ENCODE data around the gene KIRREL3.
A peak's percentile ranks its signal among the peaks of the same experiment; 100 is the strongest.
"Not testable (repeated sequence)": the region's sequence is repeated elsewhere in the genome, so short reads cannot be mapped to it uniquely, and the experiment has no call there.

Gene KIRREL3

DNA sequence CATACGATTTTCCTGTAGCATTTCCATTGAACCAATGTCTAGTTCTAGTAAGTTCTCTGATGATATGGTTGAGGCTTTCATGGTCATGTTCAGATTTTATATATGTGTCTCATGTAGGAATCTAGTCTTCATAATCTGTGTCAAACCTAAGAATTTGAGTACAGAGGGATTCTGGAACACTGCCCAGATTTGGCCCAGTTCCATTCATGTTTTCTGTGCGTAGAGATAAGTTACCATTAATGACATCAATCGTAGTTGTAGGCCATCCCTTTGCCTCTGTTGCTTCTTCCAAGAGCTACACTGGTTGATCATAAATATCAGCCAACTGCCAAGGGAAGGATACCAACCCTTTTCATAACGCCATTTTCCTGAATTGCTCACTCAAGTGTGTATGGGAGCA lies 621.8 kb downstream of the KIRREL3 start:
- H3K36me3 ChIP-seq (replicated peaks), result no peaks in the 10 kb centered on the region
- no peak for DNase-seq (ENCODE audit: low spot score in 2 of 2)
- H3K27me3 ChIP-seq (ENCODE audit: low read depth), result no peaks in the 10 kb centered on the region
- H3K9me3 ChIP-seq, result no peaks in the 10 kb centered on the region
- in situ Hi-C loops (cut with MboI; ENCODE audit: low sequenced_read_pairs), result no loop called here
- H3K4me1 ChIP-seq, result peaks cover 5% of the 10 kb centered on the region; the same call in 1 of the 2 replicates
- no peak overlapping the region for H3K4me3 ChIP-seq

DNA sequence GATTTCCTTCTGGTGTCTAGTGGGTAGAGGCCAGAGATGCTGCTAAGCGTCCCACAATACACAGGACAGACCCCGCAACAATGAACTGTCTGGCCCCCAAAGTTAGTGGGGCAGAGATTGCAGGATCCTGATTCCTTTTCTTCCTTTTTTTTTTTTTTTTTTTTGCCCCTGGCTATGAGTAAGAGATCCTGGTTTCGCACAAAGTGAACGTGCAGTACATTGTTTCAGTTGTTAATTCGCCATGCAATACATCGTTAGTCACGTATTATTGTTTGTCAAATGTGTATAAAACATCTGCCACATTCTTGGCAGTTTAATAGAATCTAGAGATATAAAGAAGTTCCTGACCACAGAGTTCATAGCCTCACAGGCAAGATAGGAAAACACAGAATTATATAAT lies 624.8 kb downstream of the KIRREL3 start:
- Histone ChIP-seq H3K36me3 (replicated peaks) (no peaks in the 10 kb centered on the region), H3K4me1 (peaks cover 5% of the 10 kb centered on the region; the same call in 1 of the 2 replicates), H3K27me3 (ENCODE audit: low read depth) (no peaks in the 10 kb centered on the region), H3K4me3 (no peak overlapping the region), H3K9me3 (no peaks in the 10 kb centered on the region)
- DNase-seq (ENCODE audit: low spot score in 2 of 2), result peak in 1 of 2 experiments; percentile 16
- in situ Hi-C loops (cut with MboI; ENCODE audit: low sequenced_read_pairs), result no loop called here

DNA sequence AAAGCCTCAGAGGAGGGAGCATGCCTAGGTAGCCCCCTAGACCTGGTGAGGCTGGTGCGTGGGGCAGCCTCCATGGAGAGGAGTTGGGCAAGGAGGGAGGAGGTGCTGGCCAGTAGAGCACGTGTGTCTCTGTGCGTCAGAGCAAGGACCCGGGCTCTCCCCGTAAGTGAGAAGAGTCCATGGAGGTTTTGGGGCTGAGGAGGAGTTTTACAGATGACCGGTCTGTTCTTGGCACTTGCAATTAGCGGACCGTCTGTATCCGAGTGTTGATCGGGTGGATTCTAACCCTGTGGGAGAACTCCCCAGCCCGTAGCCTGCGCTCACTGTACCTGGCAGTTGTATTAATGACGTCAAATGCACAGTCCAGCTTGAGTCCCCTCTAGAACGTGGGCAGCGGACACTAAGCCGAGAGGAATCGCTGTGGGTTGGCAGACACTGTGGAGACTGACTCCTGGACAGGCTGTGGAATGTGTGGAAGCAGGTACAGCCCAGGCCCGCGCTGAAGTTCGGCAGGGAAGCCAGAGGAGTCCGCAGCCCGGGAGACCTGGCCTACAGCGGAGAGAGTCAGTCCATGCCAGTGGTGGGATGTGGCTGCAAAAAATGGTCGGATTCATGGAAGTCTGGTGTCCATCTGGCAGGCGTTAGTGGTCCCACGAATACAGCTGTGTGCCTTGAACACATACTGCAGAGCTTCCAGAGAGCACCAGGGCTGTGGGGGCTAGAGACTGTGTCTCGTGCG lies 625.8 kb downstream of the KIRREL3 start:
- H3K9me3 ChIP-seq; H3K4me3 ChIP-seq; DNase-seq (ENCODE audit: low spot score in 2 of 2); H3K27me3 ChIP-seq (ENCODE audit: low read depth); in situ Hi-C loops (cut with MboI; ENCODE audit: low sequenced_read_pairs); H3K4me1 ChIP-seq; H3K36me3 ChIP-seq (replicated peaks): not testable (repeated sequence)

DNA sequence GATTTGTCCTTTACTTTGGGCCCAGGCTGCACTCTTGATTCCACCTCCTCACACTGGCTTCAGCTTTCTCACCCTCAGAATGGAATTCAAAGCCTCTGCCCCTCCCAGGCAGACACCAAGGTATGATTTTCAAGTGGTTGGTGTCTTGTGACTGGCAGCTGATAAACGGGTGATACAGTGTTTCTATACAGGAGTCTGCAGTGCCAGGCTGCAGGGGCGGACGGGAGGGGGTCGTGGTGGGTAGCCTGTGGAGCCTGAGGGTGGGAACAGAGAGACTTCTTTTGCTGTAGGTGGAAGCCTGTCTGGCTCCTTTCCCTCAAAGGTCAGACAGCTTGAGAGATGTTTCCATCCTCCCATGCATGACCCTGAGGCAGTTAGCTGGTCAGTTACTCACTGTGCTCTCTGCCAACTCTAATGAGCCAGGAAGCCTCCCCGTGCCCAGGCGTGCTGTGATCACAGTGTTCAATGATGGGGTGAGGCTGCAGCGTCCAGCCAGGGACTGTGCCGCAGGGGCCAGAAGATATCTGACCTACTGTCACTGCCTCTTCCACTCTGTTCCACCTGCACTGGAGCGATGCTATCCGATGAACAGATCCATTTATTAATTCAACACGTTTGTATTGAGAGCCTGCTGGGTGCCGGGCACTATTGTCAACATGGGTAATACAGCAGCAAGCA lies 627.0 kb downstream of the KIRREL3 start:
- H3K9me3 ChIP-seq; H3K4me1 ChIP-seq; in situ Hi-C loops (cut with MboI; ENCODE audit: low sequenced_read_pairs); H3K36me3 ChIP-seq (replicated peaks); H3K27me3 ChIP-seq (ENCODE audit: low read depth); DNase-seq (ENCODE audit: low spot score in 2 of 2); H3K4me3 ChIP-seq: not testable (repeated sequence)

All from HAP-1 (cell line).